ENCODE results near the gene ARL16. TPM values are rescaled to one million over a fixed set of nuclear protein-coding genes. Genes with fewer than 3 reads are reported as not detected.

The ARL16 gene, protein sequence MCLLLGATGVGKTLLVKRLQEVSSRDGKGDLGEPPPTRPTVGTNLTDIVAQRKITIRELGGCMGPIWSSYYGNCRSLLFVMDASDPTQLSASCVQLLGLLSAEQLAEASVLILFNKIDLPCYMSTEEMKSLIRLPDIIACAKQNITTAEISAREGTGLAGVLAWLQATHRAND
- 32.6 TPM for polyA plus RNA-seq (2013, experiment 1 of 2)
- polyA plus RNA-seq (2013, experiment 2 of 2), result 33.3 TPM

DNA sequence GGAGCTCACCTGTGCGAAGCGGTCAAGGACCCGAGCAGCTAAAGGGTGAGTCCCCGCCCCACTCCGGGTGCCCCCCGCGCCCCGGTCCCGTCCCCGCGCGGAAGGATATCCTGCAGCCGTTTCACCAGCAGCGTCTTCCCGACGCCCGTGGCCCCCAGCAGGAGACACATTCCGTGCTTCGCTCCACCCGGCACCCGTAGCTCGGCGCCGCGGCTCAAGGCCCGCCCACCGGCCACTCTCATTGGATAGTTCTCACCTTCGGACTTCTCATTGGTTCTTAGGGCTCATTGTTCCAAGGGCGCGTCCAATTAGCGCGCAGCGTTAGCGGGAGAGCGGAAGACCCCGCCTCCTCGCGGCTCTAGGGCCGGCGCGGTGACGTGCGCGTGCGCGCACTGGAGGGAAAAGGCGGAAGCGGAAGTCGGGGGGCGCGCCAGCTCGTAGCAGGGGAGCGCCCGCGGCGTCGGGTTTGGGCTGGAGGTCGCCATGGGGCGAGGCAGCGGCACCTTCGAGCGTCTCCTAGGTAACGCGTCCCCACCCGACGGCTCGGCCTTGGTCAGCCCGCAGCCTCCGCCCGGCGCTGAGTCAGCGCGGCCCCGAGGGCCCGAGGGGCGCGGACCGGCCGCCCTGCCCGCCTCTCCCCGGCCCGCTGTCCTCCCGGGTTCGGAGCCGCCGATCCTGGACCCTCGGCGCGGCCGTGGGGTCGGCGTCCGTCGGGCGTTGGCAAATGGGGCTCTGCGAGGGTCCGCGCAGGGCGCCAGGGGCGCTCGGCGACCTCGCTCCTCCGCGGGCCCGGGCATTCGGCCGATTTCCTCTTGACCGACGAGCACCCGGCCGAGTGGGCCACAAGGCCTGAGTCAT lies at the start of gene ARL16, which contains the start of gene HGS:
Gene ARL16, minus strand, starts transcription at position 214 of the 858 bp plus-strand sequence. Its CDS starts 44 bp downstream, at position 170.
Gene HGS, plus strand, starts transcription at position 428 of the 858 bp plus-strand sequence. Its CDS starts 56 bp downstream, at position 484.
- Histone ChIP-seq H4K91ac (ENCODE audit: low read length) (peak within 1 kb of the TSS; percentile 80), H3K36me3 (ENCODE audit: control insufficient read depth in 1 of 2, insufficient read depth in 2 of 2, low read depth in 1 of 2, low read length in 2 of 2) (peaks cover 42 to 51% of the 10 kb centered on the region in 2 experiments), H3K27ac (ENCODE audit: low read length, poor library complexity, severe bottlenecking) (peak within 1 kb of the TSS; percentile 85), H3K4me3 (ENCODE audit: insufficient read depth in 1 of 2, low read depth in 1 of 2, low read length in 2 of 2) (peak within 1 kb of the TSS; percentile 88 to 89), H2BK5ac (ENCODE audit: low read depth, low read length, poor library complexity, severe bottlenecking) (peak within 1 kb of the TSS; percentile 87), H3K27me3 (ENCODE audit: control insufficient read depth in 1 of 2, insufficient read depth in 1 of 2, low read length in 2 of 2) (no peaks in the 10 kb centered on the region), H3K23ac (ENCODE audit: low read length in 2 of 2) (peak within 1 kb of the TSS in 1 of 2 experiments; percentile 70), H2AFZ (ENCODE audit: low read depth, low read length) (peak within 1 kb of the TSS; percentile 77), H3K14ac (ENCODE audit: low read length in 2 of 2) (peak within 1 kb of the TSS; percentile 41 to 85), H3K4me2 (ENCODE audit: low read length, poor library complexity, severe bottlenecking) (peak within 1 kb of the TSS; percentile 92), H2BK12ac (ENCODE audit: low read length in 2 of 2) (peak within 1 kb of the TSS in 1 of 2 experiments; percentile 39), H4K8ac (ENCODE audit: low read length) (peak within 1 kb of the TSS; percentile 81), H3K4me1 (ENCODE audit: control insufficient read depth, insufficient read depth, low read depth, low read length) (peaks cover 40% of the 10 kb centered on the region), H2BK120ac (ENCODE audit: low read depth, low read length) (peak within 1 kb of the TSS; percentile 68), H3K9ac (ENCODE audit: low read length) (peak within 1 kb of the TSS; percentile 92), H3K79me1 (replicated peaks; ENCODE audit: low read length, poor library complexity, severe bottlenecking) (peaks cover 8% of the 10 kb centered on the region), H3K4ac (ENCODE audit: low read depth in 1 of 2, low read length in 2 of 2) (peak within 1 kb of the TSS; percentile 83 to 92), H2BK15ac (ENCODE audit: low read depth, poor library complexity, severe bottlenecking) (peak within 1 kb of the TSS; percentile 17), H2AK5ac (ENCODE audit: low read length, severe bottlenecking) (peak within 1 kb of the TSS; percentile 50), H3K9me3 (ENCODE audit: control insufficient read depth, low read length) (no peaks in the 10 kb centered on the region), H3K18ac (ENCODE audit: low read depth in 1 of 2, low read length in 2 of 2) (peak within 1 kb of the TSS; percentile 70 to 84)
- under 1% methylated on average over 108 of the region's 112 CpGs for WGBS
- peak; percentile 99 for DNase-seq

DNA sequence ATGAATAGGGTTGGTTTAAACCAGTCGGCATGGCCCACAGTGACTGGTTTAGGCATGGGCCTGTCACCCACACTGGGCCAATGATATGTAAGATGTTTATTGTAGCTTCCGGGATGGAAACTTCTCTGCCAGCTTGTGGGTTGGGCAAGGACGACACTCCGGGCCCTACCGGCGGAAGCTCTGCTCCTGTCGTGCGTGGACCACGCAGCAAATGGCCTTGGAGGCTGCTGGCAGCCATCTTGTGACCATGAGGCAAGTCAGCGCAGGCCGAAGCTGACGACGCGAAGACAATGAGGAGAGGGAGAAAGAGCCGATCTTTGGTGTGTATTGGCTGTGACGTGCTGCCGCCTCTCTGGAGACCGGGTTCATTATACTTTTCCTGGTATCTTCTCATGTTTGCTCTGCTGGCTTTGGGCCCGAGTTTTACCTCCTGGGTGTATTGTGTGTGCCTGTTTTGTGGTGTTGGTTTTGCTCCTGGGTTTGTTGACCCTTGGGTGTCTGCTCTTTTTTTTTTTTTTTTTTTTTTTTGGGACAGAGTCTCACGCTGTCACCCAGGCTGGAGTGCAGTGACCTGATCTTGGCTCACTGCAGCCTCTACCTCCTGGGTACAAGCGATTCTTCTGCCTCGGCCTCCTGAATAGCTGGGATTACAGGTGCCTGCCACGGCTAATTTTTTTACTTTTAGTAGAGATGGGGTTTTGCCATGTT lies 43.9 kb upstream of the ARL16 start:
- Histone ChIP-seq H2BK5ac (ENCODE audit: low read depth, low read length, poor library complexity, severe bottlenecking) (no peak overlapping the region), H4K8ac (ENCODE audit: low read length) (no peak overlapping the region), H3K9me3 (ENCODE audit: control insufficient read depth, low read length) (no peaks in the 10 kb centered on the region), H3K27me3 (ENCODE audit: control insufficient read depth in 1 of 2, insufficient read depth in 1 of 2, low read length in 2 of 2) (peaks cover 4 to 9% of the 10 kb centered on the region in 2 experiments), H3K79me1 (replicated peaks; ENCODE audit: low read length, poor library complexity, severe bottlenecking) (no peaks in the 10 kb centered on the region), H3K4ac (ENCODE audit: low read depth in 1 of 2, low read length in 2 of 2) (no peak overlapping the region), H3K36me3 (ENCODE audit: control insufficient read depth in 1 of 2, insufficient read depth in 2 of 2, low read depth in 1 of 2, low read length in 2 of 2) (no peaks in the 10 kb centered on the region), H2BK15ac (ENCODE audit: low read depth, poor library complexity, severe bottlenecking) (no peak overlapping the region), H2AK5ac (ENCODE audit: low read length, severe bottlenecking) (no peak overlapping the region), H3K4me3 (ENCODE audit: insufficient read depth in 1 of 2, low read depth in 1 of 2, low read length in 2 of 2) (no peak overlapping the region), H3K23ac (ENCODE audit: low read length in 2 of 2) (no peak overlapping the region), H3K4me2 (ENCODE audit: low read length, poor library complexity, severe bottlenecking) (no peak overlapping the region), H3K9ac (ENCODE audit: low read length) (no peak overlapping the region), H2BK120ac (ENCODE audit: low read depth, low read length) (no peak overlapping the region), H2AFZ (ENCODE audit: low read depth, low read length) (no peak overlapping the region), H2BK12ac (ENCODE audit: low read length in 2 of 2) (no peak overlapping the region), H3K27ac (ENCODE audit: low read length, poor library complexity, severe bottlenecking) (no peak overlapping the region), H3K18ac (ENCODE audit: low read depth in 1 of 2, low read length in 2 of 2) (no peak overlapping the region), H3K4me1 (ENCODE audit: control insufficient read depth, insufficient read depth, low read depth, low read length) (peaks cover 12% of the 10 kb centered on the region), H4K91ac (ENCODE audit: low read length) (peak overlapping the region; percentile 48), H3K14ac (ENCODE audit: low read length in 2 of 2) (no peak overlapping the region)
- 95% methylated on average over 23 of the region's 23 CpGs for WGBS
- no peak for DNase-seq

DNA sequence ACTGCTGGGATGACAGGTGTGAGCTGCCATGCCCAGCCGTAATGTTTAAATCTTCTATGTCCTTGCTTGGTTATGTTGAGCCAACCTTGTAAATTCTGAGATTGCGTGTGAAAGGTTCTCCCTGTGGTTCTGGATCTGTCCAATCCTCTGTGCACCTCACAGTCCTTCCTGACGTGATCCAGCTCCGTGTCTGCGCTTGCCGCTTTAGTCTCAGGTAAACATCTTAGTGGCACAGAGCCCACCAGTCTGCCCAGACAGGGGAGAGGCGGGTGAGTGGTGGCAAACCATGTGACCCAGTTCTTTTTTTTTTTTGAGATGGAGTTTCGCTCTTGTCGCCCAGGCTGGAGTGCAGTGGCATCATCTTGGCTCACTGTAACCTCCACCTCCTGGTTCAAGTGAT lies 42.4 kb upstream of the ARL16 start:
- 89% methylated on average over 9 of the region's 9 CpGs for WGBS
- no peaks in the 10 kb centered on the region for H3K79me1 ChIP-seq (replicated peaks; ENCODE audit: low read length, poor library complexity, severe bottlenecking)

More for the DNA sequence above, 42.4 kb upstream of the ARL16 start:
- H2AK5ac ChIP-seq (ENCODE audit: low read length, severe bottlenecking), result no peak overlapping the region
- H3K27ac ChIP-seq (ENCODE audit: low read length, poor library complexity, severe bottlenecking), result no peak overlapping the region
- no peak overlapping the region for H2AFZ ChIP-seq (ENCODE audit: low read depth, low read length)
- H2BK5ac ChIP-seq (ENCODE audit: low read depth, low read length, poor library complexity, severe bottlenecking), result no peak overlapping the region
- H4K91ac ChIP-seq (ENCODE audit: low read length), result no peak overlapping the region
- no peak overlapping the region for H3K18ac ChIP-seq (ENCODE audit: low read depth in 1 of 2, low read length in 2 of 2)
- H3K4ac ChIP-seq (ENCODE audit: low read depth in 1 of 2, low read length in 2 of 2), result no peak overlapping the region
- H3K23ac ChIP-seq (ENCODE audit: low read length in 2 of 2), result no peak overlapping the region
- H2BK120ac ChIP-seq (ENCODE audit: low read depth, low read length), result no peak overlapping the region
- H2BK15ac ChIP-seq (ENCODE audit: low read depth, poor library complexity, severe bottlenecking), result no peak overlapping the region
- no peak for DNase-seq
- H4K8ac ChIP-seq (ENCODE audit: low read length), result no peak overlapping the region
- no peak overlapping the region for H3K9ac ChIP-seq (ENCODE audit: low read length)
- no peak overlapping the region for H3K14ac ChIP-seq (ENCODE audit: low read length in 2 of 2)
- H3K36me3 ChIP-seq (ENCODE audit: control insufficient read depth in 1 of 2, insufficient read depth in 2 of 2, low read depth in 1 of 2, low read length in 2 of 2), result no peaks in the 10 kb centered on the region
- H2BK12ac ChIP-seq (ENCODE audit: low read length in 2 of 2), result no peak overlapping the region
- H3K4me1 ChIP-seq (ENCODE audit: control insufficient read depth, insufficient read depth, low read depth, low read length), result peaks cover 9% of the 10 kb centered on the region
- peaks cover 3 to 4% of the 10 kb centered on the region in 2 experiments for H3K27me3 ChIP-seq (ENCODE audit: control insufficient read depth in 1 of 2, insufficient read depth in 1 of 2, low read length in 2 of 2)
- H3K9me3 ChIP-seq (ENCODE audit: control insufficient read depth, low read length), result no peaks in the 10 kb centered on the region
- H3K4me2 ChIP-seq (ENCODE audit: low read length, poor library complexity, severe bottlenecking), result no peak overlapping the region
- no peak overlapping the region for H3K4me3 ChIP-seq (ENCODE audit: insufficient read depth in 1 of 2, low read depth in 1 of 2, low read length in 2 of 2)

Data from mesenchymal stem cell (in vitro differentiated cells and primary cell).